Measurements from ENCODE around the gene ACTA2. TPM values are rescaled to one million over a fixed set of nuclear protein-coding genes. Genes with fewer than 3 reads are reported as not detected.

Gene ACTA2
- total RNA-seq, 2 experiments from 2014 or later: 20.5 to 20.7 TPM

DNA sequence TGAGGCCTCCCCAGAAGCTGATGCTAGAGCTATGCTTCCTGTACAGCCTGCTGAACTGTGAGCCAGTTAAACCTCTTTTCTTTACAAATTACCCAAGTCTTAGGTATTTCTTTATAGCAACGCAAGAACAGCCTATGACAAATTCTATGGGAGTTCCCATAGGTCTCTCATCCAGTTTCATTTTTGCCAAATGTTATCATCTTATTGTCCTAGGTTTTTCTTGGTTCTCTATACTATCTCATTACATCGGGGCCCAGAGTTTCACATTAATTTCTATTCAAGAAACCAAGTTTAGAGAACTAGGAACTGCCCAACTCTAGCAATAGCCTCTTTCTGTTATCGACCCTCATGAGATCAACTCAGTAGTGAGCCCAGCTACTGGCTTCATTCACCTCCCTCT, 15.9 kb downstream of the ACTA2 start:
- CTCF ChIA-PET: interaction anchor here (0.8 to 2.3 kb wide), 4 partner anchors 10 to 93 kb away, joined by 3 to 7 read pairs (median 4); no protein-coding TSS in a partner anchor
- POLR2A ChIA-PET: no interaction called here

DNA sequence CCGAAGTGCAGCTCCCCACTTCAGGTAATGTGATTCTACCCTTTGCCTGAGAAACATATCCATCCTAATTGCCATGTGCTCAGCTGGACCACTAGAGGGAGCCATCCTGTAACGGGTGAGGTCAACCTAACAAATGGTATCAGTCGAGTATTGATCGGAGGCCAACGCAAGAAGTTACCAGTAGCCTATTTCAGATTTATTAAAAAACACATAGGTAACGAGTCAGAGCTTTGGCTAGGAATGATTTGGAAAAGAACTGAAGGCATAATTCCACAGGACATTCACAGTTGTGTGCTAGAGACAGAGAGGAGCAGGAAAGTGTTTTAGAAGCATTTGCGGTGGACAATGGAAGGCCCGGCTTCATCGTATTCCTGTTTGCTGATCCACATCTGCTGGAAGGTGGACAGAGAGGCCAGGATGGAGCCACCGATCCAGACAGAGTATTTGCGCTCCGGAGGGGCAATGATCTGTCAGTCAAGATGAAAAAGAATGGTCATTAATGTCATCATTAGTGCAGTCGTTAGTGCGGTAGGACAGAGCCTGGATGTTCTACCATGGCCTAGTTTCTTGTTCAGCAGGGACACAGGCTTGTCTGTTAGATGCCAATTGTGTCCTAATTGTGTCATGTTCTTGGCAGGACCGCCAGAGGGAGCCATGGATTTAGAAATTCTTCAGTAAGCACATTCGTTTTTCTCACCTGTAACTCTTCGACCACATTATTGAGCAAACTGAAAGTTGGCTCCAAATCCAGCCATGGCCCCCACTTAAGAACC, 17.5 kb downstream of the ACTA2 start:
- POLR2A ChIA-PET: no interaction called here
- CTCF ChIA-PET: interaction anchor here (0.6 to 3.4 kb wide), 26 partner anchors 9 to 283 kb away, joined by 3 to 23 read pairs (median 4); partner anchors contain the start of genes CH25H and FAS

DNA sequence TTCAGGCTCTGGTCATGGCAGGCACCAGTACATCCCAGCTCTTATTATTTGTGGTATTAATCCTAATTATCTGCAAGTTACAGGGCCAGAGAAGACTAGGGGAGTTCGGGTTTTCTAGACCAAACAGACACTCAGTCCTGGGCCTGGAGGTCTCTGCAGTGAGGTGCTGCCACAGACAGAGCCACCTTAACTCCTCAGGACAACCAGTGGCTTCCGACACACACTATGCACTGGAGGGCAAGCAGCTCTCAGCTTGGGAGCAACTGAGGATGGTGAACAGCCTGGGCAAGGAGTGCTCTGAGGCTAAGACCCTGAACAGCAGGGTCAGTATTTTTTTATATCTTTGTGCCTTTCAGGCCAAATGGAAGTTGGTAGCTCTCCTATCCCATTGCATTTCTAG, 19.0 kb downstream of the ACTA2 start:
- POLR2A ChIA-PET: no interaction called here
- CTCF ChIA-PET: interaction anchor here (0.9 to 3.4 kb wide), 21 partner anchors 10 to 367 kb away, joined by 3 to 23 read pairs (median 4); partner anchors contain the start of genes FAS and STAMBPL1

DNA sequence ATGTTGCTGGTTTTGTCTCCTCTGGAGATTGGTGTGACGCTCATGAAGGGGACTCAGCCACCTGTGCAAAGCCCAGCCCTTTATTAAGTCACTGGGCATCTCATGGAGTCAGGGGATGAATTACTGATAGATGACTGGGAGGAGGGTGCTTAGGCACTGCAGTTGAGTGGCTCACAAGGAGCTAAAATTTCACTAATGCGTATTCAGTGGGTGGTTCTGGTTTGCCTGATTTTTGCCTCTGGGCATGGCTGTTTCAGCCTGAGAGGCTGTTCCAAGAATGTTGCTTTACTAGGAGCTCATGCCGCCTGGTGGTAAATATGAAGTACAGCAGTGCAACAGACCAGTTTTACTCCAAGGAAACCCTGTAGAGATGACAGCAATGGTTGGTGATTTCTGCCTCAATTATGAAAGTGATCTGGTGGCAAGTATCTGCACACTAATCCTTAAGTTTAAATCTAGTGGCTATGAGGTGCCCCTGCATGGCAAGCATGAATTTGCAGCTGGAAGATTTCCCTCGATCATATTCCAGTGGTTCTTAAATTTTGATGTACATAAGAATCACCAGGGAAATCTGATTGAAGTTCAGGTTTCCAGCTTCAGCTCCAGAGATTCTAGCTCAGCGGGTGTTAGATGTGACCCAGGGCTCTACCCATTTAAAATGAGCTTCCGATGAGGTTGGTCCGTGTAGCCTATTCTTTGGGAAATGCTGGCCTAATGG, 19.9 kb downstream of the ACTA2 start:
- ChIA-PET POLR2A (no interaction called here), CTCF (interaction anchor here (0.6 to 3.4 kb wide), 27 partner anchors 9 to 366 kb away, joined by 3 to 23 read pairs (median 3); partner anchors contain the start of genes FAS and STAMBPL1)

DNA sequence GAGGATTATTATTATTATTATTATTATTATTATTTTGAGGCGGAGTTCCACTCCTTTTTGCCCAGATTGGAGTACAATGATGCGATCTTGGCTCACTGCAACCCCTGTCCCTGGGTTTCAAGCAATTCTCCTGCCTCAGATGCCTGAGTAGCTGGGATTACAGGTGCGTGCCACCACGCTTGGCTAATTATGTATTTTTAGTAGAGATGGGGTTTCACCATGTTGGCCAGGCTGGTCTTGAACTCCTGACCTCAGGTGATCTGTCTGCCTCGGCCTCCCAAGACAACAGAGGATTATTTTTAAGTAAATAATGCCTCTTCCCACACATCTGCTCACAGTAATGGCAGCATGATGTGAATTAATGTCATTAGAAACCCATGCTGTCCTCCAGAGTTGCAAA, 20.5 kb downstream of the ACTA2 start:
- POLR2A ChIA-PET: interaction anchor here (0.6 to 0.7 kb wide), 2 partner anchors 12 to 26 kb away, joined by 4 to 6 read pairs; no protein-coding TSS in a partner anchor
- CTCF ChIA-PET: interaction anchor here (0.7 to 3.4 kb wide), 17 partner anchors 8 to 286 kb away, joined by 3 to 23 read pairs (median 4); partner anchors contain the start of gene FAS

DNA sequence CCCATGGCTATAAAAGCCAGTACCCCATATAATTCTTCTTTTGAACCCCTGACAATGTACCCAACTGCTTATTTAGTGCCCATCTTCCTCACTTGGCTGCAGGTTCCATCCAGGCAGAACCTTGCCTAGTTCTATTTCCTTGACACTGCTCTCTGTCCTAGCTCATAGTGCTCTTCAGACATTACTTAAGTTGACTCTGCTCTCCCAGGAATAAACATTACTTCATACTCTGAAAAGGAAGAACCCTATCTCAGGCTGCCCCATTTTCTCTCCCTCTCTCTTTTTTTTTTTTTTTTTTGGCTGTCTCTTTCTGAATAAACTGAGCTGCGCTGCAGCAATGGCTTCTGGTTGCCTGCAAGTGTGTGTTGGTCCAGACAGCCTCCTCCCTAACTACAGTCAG, 21.0 kb downstream of the ACTA2 start:
- ChIA-PET POLR2A (interaction anchor here (0.6 to 0.7 kb wide), 3 partner anchors 12 to 363 kb away, joined by 4 to 6 read pairs (median 6); no protein-coding TSS in a partner anchor), CTCF (interaction anchor here (0.8 to 3.4 kb wide), 10 partner anchors 12 to 366 kb away, joined by 3 to 11 read pairs (median 4); no protein-coding TSS in a partner anchor)

DNA sequence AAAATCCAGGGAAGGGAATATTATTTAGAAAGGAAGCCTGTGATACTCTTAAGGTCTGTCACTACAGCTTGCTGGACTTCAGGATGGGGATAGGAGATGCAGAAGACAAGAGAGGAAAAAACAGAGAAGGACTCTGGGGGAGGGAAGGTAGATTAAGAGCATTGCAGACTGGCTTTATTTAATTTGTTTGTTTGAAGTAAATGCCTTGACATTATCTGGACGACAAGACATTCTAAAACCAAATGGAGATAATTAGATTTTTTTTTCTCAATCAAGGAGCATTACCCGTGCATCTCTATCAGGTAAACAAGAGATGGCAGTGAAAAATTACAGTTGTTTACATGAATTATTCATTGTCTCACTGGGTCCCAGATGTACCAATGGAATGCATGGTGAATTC, 24.3 kb downstream of the ACTA2 start:
- CTCF ChIA-PET: interaction anchor here (1.8 kb wide), 1 partner anchor 92 kb away, joined by 4 read pairs; no protein-coding TSS in a partner anchor
- POLR2A ChIA-PET: no interaction called here

DNA sequence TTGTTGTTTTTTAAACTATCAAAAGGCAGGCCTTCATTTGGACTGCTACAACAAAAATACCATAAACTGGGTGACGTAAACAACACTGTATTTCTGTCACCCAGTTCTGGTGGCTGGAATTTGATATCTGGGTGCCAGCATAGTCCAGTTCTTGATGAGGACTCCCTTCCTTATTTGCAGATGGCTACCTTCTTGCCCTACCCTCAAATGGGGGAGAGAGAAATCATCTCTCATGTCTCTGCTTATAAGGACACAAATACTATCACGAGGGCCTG, 25.2 kb downstream of the ACTA2 start:
- CTCF ChIA-PET: no interaction called here
- POLR2A ChIA-PET: no interaction called here

DNA sequence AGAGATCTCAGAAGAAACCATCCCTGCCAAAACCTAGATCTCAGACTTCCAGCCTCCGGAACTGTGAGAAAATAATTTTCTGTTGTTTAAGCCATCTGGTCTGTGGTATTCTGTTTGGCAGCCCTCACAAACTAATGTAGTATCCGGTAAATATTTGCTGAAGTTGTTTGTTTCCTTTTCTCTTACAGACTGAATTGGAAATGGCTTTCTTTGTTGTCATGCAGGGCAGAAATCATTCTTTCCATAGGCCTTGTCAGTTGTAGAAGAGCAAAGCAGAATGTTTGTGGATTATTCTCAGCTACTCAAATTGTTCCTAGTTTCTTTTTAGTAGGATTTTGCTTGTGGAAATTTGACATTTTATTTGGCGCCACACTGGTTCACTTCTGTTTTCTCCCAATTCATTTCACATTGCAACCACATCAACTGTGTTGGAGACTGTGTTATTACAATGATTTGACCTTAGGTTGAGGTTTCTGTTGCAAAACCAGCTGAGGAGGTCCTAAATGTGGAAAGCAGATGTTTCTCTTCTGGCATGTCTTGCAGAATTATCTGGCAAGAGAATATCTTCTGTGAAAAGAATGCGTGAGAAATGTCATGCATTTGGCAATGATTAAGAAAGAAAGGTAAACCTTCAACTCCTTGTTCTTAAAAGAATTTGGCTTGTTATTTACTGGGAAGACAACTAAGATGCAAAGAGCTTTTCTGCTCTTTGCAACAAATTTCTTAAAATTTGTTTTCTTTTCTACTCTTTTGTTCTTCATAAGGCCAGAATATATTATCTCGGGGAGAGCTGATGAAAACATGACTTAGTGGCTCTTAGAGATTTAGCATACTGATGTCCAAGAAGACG, 25.8 kb downstream of the ACTA2 start:
- CTCF ChIA-PET: no interaction called here
- POLR2A ChIA-PET: no interaction called here

DNA sequence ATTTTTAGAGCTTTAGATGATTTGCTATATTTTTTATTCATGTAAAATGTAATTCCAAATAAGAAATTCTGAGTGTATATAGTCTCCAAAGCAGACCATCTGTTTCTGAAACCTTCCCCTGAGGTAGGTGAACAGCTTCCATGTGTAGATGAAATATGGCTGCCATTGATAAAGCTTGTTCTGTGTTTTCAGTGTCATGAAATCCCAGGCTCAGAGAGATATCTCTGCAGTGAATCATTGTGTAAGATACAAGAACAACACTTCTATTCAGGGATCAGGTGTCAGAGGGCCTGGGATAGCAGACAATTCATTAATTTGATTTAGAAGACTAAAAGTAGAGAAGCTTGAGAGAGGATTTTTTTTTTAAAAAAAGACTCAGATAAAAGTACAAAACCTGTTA, 29.1 kb downstream of the ACTA2 start:
- CTCF ChIA-PET: interaction anchor here (0.8 to 1.5 kb wide), 3 partner anchors 9 to 97 kb away, joined by 3 read pairs; no protein-coding TSS in a partner anchor
- POLR2A ChIA-PET: no interaction called here

DNA sequence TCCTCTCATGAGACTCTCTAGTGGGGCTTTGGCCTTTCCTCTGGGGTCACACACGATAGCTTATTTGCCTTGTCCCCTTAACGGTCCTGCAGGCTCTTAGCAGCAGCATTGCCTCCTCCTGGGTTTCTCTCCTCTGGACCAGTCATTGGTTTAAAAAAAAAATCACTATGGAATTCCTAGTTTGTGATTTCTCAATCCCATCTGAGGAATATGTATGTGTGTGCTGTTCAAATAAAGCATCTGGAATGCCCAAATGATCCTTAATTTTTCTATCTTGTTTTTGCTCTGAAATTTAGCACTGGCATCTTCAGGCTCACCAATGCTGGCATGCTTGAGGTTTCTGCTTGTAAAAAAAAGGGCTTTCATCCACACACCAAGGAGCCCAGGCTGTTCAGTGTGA, 30.5 kb downstream of the ACTA2 start:
- ChIA-PET POLR2A (no interaction called here), CTCF (no interaction called here)

DNA sequence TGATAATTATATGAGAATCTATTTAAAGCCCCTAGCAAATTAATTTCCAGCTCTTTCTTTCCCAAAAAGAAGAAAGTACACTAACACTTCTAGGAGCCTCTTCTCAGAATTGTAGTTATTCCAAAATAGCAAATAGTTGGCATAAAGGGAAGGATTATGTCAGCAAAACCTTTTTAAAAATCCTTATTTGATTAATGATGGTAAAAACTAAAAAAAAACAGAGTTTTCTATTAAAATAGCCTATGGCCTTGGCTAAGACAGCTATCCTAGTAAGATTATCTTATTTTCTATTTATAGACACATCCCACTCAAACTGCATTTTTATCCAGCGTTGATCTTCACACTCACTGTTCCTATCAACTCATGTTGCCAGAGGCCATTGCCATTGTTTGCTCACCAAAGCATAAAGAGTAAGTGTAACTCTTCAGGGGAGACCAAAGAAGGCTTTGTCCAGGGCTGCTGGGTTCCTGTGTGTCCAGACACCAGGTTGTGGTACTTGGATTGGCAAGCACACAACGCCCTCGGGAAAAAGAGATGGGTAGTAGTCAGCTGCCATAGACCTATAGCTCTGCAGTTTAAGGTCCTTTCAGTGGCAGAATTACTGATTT, 31.5 kb downstream of the ACTA2 start:
- ChIA-PET CTCF (no interaction called here), POLR2A (no interaction called here)

DNA sequence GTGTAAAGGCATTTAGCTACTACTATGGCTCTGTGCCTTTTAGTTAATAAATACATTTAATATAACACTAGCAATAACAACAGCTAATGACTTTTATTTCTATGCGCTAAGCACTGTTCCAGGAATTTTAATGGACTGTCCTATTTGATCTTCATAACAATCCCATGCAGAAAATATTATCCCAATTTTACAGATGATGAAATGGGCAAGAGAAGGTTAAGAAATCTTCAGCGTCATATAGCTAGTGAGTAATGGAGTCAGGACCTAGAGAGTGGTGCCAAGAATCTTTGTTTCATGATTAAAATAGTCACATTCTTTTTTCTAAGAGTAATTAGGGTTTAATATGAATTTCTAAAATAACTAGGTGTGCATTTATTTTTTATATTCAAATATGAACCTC, 32.4 kb downstream of the ACTA2 start:
- ChIA-PET POLR2A (no interaction called here), CTCF (interaction anchor here (0.6 to 1.0 kb wide), 2 partner anchors 12 to 28 kb away, joined by 4 to 6 read pairs; no protein-coding TSS in a partner anchor)

DNA sequence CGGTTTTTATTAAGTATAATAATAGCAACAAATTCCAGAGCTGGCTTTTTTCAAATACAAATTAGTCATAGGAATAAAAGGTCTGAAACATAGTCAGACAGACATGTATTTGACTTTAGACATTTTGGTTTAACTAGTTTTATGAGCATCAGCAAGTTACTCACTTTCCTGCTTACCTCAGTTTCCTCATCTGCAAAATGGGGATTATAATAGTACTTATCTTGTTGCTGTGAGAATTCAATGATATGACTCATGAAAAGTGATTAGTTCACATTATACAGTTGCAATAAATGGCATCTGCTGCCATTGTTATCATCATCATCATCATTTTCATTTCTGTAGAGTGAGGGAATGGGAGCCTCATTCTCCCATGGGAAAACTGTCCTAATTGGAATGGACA, 33.5 kb downstream of the ACTA2 start:
- ChIA-PET POLR2A (no interaction called here), CTCF (no interaction called here)

DNA sequence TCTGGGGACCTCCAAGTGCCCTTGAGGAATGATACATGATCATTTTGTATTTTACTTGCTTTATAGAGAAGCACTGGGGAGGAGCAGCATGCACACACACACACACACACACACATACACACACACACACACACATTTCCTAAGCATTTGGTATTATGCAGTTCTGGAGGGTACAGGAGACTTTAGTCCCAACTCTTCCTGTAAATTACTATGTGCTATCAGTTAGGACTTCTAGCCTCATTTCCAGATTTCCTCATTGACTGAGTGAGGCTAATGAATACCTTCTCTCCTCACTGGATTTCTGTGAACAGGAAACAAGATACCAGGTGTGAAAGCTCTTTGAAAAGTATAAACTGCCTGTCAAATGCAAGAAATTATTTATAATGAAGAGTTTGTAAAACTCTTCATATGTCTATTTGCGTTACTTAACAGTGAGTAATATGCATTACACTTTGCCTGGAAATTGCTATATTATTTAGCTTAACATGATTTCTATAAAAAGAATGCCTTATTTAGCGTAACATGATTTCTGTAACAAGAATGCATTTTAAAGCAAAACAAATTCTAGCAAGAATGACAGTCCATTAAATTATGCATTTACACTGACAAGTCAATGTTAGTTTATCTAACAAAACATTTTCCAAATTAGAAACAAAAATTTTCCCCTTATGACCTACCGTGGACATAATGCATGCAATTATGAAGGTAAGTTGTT, 34.2 kb downstream of the ACTA2 start:
- ChIA-PET CTCF (no interaction called here), POLR2A (interaction anchor here (0.7 kb wide), 1 partner anchor 27 kb away, joined by 6 read pairs; no protein-coding TSS in a partner anchor)

DNA sequence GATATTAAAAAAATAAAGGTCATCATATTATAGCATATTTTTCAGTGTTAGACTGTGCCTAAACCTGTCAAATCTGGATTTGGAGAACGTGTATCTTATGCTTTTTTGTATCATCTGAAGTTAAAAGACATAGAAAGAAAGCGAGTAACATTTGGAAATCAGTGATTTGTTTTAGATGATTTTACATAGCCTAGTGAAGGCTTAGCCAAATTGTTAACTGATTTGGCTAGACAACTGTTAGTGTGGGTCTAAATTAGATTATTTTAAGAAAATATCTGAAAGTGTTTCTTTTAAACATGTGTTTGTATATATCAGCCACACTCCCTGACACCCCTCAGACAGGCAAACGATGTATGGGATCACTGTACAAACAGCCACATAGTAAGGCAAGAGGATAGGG, 35.6 kb downstream of the ACTA2 start:
- POLR2A ChIA-PET: no interaction called here
- CTCF ChIA-PET: no interaction called here

DNA sequence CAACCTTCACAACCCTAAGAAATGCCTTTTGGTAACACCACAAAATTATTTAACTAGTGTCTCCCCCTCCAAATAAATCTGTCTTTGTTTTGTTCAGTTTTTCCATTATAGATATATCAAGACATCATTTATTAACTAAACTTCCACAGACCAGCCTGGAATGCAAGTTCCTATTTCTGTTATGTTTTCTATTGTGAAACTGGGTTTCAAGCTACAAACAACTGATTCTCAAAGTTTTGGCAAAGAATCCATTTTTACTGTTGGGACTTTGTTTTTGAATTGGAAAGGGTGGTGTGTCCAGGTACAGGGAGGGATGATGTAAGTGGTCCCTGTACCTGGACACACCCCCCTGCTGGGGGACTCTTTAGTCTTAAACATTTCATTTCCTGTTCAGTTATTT, 36.3 kb downstream of the ACTA2 start:
- CTCF ChIA-PET: no interaction called here

DNA sequence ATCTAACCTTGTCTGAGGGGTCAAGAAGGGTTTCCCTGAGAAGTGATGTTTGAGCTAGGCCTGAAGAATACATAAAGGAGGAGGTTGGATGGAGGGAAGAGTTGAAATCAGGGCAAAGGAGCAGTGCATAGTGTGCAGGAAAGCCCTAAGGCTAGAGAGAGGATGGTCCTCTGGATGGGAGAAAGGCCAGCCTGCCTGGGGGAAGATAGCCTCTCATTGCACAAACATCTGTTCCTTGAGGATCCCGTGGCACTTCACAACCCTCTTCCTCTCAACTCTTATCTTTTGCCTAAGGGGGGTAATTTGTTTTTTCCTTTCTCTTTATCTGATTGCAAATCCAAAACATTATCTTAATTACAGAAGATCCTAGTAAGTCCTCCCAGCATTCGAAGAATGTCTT, 36.8 kb downstream of the ACTA2 start:
- POLR2A ChIA-PET: no interaction called here
- CTCF ChIA-PET: no interaction called here

More for the DNA sequence above, 36.3 kb downstream of the ACTA2 start:
- POLR2A ChIA-PET: no interaction called here

DNA sequence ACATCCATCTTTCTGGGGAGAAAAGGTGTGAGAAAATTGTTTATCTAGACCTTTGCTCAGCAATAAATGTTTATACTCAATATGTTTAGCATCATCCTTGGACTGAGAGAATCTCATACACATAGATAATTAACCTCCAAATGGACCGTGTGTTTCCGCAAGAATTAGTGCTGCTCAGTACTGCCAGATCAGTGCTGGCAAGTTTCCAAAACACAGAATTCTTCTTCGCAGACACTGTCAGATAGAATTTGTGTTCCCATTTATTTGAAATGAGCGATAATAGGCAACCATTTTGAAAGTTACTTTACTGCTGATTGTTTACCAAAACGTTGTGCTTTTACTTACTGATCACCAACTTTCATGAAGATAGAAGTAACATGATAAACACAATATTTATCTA, 38.8 kb downstream of the ACTA2 start:
- POLR2A ChIA-PET: no interaction called here

More for the DNA sequence above, 38.8 kb downstream of the ACTA2 start:
- CTCF ChIA-PET: no interaction called here

All from activated CD8-positive, alpha-beta memory T cell treated with anti-CD3 and anti-CD28 coated beads for 36 hours (primary cell).